ENCODE results near the gene PPP1CB.

DNA sequence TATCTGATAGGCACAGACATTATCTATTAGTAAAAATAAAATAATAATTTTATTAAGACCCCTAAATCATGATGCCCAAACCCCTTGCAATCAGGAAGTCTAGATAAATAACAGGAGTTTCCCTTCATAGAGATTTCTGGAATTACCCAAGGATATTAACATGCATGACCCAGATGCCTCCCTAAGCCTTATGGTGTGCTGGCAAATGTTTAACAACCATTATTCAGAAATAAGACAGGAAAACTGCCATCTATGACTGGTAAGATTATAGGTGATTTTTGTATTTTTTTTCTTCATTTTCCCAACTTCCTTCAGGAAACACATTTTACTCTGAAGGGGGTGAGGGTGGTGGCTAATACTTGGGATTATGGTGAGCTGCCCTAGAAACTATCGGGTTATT, 2.7 kb upstream of the PPP1CB start:
- TF ChIP-seq, protein P1, sequence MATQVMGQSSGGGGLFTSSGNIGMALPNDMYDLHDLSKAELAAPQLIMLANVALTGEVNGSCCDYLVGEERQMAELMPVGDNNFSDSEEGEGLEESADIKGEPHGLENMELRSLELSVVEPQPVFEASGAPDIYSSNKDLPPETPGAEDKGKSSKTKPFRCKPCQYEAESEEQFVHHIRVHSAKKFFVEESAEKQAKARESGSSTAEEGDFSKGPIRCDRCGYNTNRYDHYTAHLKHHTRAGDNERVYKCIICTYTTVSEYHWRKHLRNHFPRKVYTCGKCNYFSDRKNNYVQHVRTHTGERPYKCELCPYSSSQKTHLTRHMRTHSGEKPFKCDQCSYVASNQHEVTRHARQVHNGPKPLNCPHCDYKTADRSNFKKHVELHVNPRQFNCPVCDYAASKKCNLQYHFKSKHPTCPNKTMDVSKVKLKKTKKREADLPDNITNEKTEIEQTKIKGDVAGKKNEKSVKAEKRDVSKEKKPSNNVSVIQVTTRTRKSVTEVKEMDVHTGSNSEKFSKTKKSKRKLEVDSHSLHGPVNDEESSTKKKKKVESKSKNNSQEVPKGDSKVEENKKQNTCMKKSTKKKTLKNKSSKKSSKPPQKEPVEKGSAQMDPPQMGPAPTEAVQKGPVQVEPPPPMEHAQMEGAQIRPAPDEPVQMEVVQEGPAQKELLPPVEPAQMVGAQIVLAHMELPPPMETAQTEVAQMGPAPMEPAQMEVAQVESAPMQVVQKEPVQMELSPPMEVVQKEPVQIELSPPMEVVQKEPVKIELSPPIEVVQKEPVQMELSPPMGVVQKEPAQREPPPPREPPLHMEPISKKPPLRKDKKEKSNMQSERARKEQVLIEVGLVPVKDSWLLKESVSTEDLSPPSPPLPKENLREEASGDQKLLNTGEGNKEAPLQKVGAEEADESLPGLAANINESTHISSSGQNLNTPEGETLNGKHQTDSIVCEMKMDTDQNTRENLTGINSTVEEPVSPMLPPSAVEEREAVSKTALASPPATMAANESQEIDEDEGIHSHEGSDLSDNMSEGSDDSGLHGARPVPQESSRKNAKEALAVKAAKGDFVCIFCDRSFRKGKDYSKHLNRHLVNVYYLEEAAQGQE (IDR thresholded peaks at IDR 0.05; ENCODE audit: low read depth, low read length) = no peak
- TF ChIP-seq CHD2 (IDR thresholded peaks at IDR 0.05; ENCODE audit: low read length, partially characterized antibody) (no peak), TAF1 (IDR thresholded peaks at IDR 0.05; ENCODE audit: borderline replicate concordance, low read depth, low read length) (no peak)

All from SK-N-SH (cell line).